Measurements from ENCODE around the gene AMOTL1.

DNA sequence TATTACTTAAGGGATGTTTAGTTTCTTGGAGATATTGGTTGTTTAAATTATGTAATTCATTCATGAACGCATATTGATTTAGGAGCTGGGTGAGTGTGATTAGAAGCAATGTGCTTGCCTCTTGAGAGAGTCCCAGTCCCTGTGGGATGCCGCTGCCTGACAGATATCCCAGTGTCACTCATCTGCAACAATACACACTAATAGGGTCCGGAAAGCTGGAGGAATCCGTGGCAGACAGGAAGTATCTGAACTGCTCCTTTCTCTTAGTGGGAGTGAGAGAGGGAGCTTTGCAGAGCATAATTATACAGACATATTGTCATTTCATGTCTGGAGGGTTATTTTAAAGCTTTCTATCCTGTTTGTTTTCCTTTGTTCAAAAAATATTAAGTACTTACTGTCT is 17.4 kb downstream of the AMOTL1 start:
- TF ChIP-seq SUZ12 (IDR thresholded peaks at IDR 0.05; ENCODE audit: extremely low read depth, insufficient read depth, insufficient read length), result no peak
- TF ChIP-seq YY1 (IDR thresholded peaks at IDR 0.05; ENCODE audit: insufficient read depth, insufficient read length), result no peak
